GM12875 (cell line): ENCODE measurements around the gene SCGB1C1.
"Not testable (repeated sequence)": the region's sequence is repeated elsewhere in the genome, so short reads cannot be mapped to it uniquely, and the experiment has no call there.

Experiments
- H3K4me3 ChIP-seq: one replicate; pipeline ENCODE4 v1.5.1; 2011; ENCODE audit warnings: low read depth, low read length, control low read depth
- CTCF ChIP-seq: IDR thresholded peaks from 2 replicates; pipeline ENCODE4 v1.5.1; 2011; ENCODE audit warnings: low read depth, mild to moderate bottlenecking, control low read depth, inconsistent platforms, low read length, moderate library complexity, borderline replicate concordance; ENCODE audit not compliant: insufficient read depth

SCGB1C1 gene

GRCh38 chr11:192674-193128 is at the start of gene SCGB1C1:
Gene SCGB1C1, plus strand, starts transcription at chr11:193078. Its CDS starts 22 bp downstream, at chr11:193100.
- H3K4me3 ChIP-seq = not testable (repeated sequence)

GRCh38 chr11:180242-180641 is 12.6 kb upstream of the SCGB1C1 start:
- not testable (repeated sequence) for H3K4me3 ChIP-seq

- not testable (repeated sequence) for H3K4me3 ChIP-seq
These were observed 3.6 kb upstream of the SCGB1C1 start for GRCh38 chr11:189200-189783.

GRCh38 chr11:189843-190311 is 3.0 kb upstream of the SCGB1C1 start:
- H3K4me3 ChIP-seq = not testable (repeated sequence)

- H3K4me3 ChIP-seq = not testable (repeated sequence)
These were observed 2.3 kb upstream of the SCGB1C1 start for GRCh38 chr11:190546-190945.

GRCh38 chr11:191490-192478 is 1.1 kb upstream of the SCGB1C1 start:
- not testable (repeated sequence) for H3K4me3 ChIP-seq
- TF ChIP-seq CTCF = peak; percentile 20; the same call in 1 of the 2 replicates

GRCh38 chr11:193481-193880 is 603 bp downstream of the SCGB1C1 start:
- H3K4me3 ChIP-seq = not testable (repeated sequence)

GRCh38 chr11:196786-197731 is 4.2 kb downstream of the SCGB1C1 start:
- no peak for TF ChIP-seq CTCF
- no peak overlapping the region for H3K4me3 ChIP-seq

- TF ChIP-seq CTCF = no peak
- no peak overlapping the region for H3K4me3 ChIP-seq
These were observed 4.9 kb downstream of the SCGB1C1 start for GRCh38 chr11:197741-198235.

- TF ChIP-seq CTCF = no peak
These were observed 5.4 kb downstream of the SCGB1C1 start for GRCh38 chr11:198236-198806.

More at GRCh38 chr11:198236-198806, 5.4 kb downstream of the SCGB1C1 start:
- H3K4me3 ChIP-seq = no peak overlapping the region
